Fibroblast of lung (primary cell): ENCODE results near the gene RBP2.

ENCODE experiments used
- CTCF ChIP-seq, 2 donors: IDR thresholded peaks in 1 of 2; conservative IDR thresholded peaks in 1 of 2; 1 replicate in 1 of 2; 2 replicates in 1 of 2; pipeline ENCODE4 v1.5.1; 2011 to 2012; ENCODE audit warnings: low read length in 2 of 2, control low read depth in 1 of 2, inconsistent platforms in 1 of 2, low read depth in 1 of 2, mild to moderate bottlenecking in 1 of 2
- EZH2 ChIP-seq: IDR thresholded peaks from 2 replicates; pipeline ENCODE4 v1.5.1; 2012; ENCODE audit warnings: low read length, control low read depth, mild to moderate bottlenecking; ENCODE audit errors: missing control alignments

- TF ChIP-seq CTCF (conservative IDR thresholded peaks at IDR 0.05 in 1 of 2, IDR thresholded peaks at IDR 0.05 in 1 of 2; ENCODE audit: low read depth in 1 of 2, low read length in 2 of 2) (no peak), EZH2 (no peak)
Measured at GRCh38 chr3:139481116-139481515, 4.8 kb upstream of the RBP2 start.
